ENCODE results near the gene ADAM10.

The ADAM10 gene

DNA sequence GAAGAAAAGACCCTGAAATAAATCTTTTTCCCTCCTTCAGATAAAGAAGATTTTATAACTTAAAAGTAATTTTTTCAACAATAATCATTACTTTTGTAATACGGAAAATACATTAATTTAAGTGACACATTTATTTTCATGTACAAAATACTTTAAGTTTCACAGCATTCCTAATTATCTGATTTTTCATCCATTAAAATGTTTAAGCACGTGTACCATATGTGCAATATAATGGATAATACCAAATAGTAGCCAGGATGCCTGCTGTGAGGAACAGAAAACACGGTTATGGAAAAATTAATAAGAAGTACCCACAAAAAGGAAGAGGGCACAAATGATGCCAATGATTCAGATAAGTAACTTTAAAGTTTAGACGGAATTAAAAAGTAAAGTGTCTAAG, 33.5 kb downstream of the ADAM10 start:
- DNase-seq (ENCODE audit: low spot score): no peak

DNA sequence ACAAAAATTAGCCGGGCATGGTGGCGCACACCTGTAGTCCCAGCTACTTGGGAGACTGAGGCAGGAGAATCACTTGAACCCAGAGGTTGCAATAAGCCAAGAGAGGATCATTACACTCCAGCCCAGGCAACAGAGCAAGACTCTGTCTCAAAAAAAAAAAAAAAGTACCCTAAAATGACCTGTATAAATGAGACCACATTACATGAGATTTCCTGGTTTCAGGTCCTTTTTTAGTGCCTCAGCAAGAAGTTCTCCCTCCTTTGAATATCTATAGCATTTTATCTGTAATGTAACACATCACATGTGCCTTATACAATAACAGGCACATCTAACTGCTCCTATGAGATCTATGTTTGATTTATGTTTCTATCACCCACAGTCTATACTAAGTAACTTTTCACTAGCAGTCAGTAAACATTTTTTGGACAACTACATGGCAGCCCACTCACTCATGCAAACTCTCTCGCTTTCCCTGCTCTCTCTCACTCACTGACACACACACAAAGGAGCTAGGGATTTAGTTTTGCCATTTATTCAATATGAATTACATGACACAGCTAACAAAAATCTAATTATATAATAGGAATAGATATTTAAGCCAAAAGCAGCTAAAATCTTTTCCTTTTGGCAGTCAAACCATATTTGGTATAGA, 34.1 kb downstream of the ADAM10 start:
- no peak for DNase-seq (ENCODE audit: low spot score)

DNA sequence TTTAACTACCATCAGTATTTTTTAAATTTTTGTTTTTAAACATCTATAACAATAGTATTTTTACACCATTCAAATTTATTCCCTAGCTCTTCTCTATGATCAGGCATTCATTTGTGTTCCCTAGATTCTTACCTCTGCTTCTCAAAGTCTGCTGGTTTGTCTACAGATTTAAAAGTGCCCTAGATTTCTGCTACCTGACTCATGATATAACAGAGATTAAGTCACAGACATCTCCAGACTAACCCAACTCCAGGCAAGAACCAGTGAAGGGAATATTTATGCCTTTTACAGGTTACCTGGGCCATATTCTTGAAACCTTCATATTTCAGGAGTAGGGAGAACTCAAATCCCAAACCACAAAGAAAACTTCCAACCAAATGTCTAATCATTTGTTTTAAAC, 38.8 kb downstream of the ADAM10 start:
- no peak for DNase-seq (ENCODE audit: low spot score)

DNA sequence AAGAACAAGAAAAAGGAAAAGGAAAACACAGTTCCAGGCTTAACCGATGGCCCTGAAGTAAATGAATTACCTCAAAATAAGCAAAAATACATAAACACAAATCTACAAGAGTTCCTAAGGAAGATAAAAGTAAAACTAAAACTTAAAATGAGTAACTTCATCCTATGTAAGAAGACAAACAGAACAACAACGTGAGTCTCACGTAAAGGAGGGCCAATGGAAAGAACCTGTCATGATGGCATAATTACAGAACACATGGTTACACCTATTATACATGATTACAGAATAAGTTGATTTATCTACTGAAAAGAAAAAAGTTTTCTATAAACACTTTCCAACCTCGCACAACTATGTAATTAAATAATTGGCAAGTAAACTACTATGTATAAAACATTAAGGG, 42.1 kb downstream of the ADAM10 start:
- DNase-seq (ENCODE audit: low spot score): no peak

DNA sequence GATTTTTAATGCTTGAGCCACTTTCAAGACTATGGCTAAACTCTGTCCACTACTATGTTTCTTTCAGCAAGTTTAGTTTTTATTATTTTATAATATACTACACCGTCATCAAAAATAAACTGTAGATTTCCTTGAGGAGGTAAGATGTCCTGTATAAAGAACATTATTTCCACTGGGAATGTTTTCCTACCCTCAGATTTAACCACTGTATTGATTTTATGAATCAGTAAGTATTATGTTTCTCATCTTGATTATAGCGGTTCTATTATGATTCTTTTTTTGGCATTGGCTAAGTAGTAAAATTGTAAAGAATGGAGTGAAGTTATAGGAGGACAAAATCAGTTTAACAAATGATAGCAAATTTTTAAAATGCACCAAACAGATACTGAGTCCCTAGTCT, 44.4 kb downstream of the ADAM10 start:
- no peak for DNase-seq (ENCODE audit: low spot score)

DNA sequence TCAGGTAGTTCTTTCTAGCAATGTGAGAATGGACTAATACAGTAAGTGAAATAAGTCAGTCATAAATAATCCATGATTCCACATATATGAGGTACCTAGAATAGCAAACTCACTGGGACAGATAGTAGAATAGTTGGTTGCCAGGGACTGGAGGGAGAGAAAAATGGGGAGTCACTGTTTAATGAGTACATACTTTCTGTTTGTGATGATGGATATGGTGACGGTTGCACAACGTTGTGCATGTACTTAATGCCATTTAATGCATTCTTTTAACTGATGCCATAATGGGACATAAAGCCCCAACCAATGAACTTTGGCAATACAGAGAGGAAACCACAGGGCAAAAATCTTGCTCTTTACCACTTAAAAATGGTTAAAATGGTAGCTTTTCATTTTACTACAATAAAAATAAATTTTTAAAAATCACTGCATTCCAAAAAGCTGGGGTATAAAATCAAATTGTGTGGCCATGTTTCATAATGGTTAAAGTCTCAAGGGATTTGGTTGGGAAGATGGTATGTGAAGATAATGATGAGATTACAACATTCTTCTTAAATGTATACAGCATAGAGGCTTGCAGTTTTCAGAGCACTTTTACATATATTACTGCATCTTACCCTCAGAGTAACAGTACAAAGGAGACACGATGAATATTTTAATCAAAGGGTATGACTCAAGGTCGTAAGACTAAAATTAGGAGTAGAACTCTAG, 45.2 kb downstream of the ADAM10 start:
- DNase-seq (ENCODE audit: low spot score): no peak

DNA sequence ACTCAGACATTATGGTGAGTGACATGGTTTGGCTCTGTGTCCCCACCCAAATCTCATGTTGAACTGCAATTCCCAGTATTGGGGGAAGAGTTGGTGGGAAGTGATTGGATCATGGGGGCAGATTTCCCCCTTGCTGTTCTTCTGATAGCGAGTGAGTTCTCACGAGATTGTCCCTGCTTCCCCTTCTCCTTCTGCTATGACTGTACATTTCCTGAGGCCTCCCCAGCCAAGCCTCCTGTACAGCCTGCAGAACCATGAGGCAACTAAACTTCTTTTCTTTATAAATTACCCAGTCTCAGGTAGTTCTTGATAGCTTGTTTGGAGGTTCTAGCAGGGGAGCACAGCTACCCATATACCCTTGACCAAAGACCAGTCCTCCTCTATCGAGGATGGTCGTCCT, 45.9 kb downstream of the ADAM10 start:
- no peak for DNase-seq (ENCODE audit: low spot score)

DNA sequence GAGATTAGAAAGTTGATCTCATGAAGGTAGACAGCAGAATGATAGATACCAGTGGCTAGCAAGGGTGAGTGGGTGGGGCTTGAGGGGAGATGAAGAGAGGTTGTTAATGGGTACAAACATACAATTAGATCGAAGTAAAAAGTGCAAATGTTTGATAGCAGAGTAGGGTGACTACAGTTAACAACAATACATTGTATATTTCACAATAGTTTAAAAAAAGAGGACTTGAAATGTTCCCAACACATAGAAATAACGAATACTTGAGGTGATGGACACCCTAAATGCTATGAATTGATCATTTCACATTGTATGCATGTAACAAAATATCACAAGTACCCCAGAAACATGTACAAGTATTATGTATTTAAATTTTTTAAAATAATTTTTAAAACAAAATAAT, 47.3 kb downstream of the ADAM10 start:
- no peak for DNase-seq (ENCODE audit: low spot score)

DNA sequence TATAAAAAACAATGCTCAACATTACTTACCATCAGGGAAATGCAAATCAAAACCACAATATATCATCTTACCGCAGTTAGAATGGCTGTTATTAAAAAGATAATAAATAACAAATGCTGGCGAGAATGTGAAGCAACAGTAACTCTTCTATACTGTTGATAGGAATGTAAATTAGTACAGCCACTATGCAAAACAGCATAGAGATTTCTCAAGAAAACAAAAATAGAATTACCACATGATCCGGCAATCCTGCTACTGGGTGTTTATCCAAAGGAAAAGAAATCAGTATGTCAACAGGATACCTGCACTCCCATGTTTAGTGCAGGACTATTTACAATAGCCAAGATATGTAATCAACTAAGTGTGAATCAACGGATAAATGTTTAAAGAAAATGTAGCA, 48.1 kb downstream of the ADAM10 start:
- no peak for DNase-seq (ENCODE audit: low spot score)

DNA sequence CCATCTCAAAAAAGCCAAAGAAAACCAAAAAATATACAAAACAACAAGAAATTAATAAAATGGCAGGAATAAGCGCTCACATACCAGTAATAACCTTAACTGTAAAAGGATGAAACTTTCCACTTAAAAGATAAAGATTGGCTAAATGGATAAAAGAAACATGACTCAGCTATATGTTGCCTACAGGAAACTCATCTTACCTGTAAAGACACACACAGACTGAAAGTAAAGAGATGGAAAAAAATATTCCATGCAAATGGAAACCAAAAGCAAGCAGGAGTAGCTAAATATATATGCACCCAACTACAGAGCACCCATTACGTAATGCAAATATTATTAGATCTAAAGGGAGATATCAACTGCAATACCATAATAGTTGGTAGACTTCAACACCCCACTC, 49.7 kb downstream of the ADAM10 start:
- no peak for DNase-seq (ENCODE audit: low spot score)

DNA sequence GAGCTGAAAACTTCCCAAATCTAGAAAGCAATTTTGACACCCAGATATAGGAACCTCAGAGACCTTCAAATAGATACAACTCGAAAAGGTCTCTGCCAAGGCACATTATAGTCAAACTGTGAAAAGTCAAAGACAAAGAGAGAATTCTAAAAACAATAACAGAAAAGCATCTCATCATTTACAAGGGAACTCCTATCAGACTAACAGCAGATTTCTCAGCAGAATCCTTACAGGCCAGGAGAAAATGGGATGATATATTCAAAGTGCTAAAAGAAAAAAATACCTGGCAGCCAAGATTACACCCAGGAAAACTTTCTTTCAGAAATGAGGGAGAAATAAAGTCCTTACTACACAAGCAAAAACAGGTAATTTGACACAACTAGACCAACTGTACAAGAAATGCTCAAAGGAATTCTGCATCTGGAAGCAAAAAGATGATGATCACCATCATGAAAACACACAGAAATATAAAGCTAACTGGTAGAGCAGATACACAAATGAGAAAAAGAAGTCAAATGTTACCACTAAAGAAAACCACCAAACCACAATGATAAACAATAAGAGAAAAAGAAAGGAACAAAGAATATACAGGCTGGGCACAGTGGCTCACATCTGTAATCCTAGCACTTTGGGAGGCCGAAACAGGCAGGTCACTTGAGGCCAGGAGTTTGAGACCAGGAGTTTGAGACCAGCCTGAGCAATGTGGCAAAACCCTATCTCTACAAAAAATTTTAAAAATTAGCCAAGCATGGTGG, 50.4 kb downstream of the ADAM10 start:
- DNase-seq (ENCODE audit: low spot score): no peak

DNA sequence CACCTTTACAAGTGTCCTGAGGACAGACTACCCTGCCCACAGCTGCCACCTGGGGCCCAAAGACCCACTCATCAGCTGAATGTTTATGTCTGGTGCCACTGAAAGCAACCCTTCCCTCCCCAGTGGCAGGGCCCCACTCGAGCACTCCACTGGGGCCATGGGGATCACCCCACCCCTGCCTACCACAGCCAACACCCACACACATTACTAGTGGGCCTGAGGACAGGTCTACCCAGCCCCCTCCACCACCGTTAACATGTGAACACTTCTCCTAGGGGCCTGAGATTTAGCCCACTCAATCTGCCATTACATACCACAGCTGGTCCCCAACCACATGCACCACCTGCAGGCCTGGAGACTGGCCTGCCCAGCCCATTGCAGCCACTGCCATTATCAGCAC, 52.3 kb downstream of the ADAM10 start:
- DNase-seq (ENCODE audit: low spot score): no peak

DNA sequence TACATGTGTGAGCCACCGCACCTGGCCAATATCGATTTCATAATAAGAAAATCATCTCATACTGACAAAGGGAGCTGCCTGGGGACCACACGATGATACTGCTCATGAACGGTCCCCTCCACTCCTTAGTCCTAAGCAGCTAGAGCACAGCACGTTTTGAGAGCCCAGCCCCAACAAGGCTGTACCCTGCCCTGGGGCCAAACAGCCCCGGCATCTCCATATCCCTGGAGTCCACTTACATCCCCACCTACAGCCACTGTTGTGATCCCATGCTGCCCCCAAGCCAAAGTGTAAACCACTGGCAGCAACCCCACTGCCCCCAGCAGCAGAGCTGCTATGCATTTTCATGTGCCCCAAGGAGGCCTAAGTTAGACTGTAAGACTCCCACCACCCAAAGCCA, 52.8 kb downstream of the ADAM10 start:
- DNase-seq (ENCODE audit: low spot score): no peak

DNA sequence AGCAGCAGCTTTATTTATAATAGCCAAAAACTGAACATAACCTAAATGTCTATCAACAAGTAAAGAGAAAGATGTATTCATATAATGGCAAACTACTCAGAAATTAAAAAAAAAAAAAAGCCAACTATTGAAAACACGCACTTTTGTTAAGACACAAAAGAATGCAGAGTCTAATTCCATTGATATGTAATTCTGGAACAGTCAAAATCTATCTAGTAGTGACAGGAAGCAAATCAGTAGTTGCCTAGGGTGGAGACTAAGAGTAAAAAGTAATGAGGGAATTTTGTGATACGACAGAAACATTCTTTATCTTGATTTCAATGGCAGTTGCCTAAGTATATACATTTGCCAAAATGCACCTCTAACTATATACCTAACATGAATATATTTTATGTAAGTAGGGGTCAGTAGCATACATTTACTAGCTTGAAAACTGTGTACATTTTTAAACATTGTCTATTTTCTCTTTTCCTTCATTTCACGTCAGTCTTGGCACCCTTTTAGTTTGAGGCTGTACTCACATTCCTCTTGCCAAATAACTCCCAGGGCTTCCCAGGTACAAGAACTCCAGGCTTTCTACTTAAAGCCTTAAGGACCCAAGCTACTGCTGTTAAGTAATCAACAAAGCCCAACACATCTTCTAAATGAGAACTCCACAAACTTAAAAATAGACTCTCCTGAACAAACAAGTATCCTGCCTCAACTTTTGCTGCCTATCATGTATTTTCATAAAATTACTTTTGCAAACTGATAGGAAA, 54.7 kb downstream of the ADAM10 start:
- DNase-seq (ENCODE audit: low spot score): peak; percentile 6

DNA sequence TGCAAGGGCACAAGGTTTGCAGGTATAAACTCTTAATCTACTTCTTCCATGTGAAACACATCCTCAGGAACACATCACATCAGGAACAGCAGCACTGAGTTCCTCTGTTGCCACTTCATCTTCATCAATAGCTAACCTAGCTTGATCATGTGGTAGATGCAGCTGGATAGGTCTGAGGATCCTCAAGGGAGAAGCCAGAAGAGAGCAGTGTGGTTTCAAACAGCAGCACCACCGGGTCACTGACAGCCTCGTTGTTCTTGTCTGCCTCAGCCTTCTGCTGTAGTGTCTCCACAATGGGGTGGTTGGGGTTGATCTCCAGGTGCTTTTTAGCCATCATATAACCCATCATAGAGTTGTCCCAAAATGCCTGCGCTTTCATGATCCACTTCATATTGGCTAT, 58.8 kb downstream of the ADAM10 start:
- DNase-seq (ENCODE audit: low spot score): no peak

DNA sequence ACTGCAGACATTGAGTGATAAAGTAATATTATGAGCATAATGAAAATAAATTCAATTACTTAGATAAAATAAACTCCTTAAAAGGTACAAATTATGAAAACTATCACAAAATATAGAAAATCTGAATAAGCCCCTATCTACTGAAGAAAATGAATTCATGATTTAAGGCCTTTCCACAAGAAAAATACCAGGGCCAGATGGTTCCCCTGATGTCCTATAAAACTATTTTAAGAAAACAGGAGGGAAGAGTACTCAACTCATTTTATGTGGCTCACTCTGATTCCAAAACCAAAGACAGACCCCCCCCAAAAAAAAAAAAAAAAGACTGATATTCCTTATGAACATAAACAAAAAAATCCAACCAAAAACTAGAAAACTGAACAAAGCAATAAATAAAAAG, 59.9 kb downstream of the ADAM10 start:
- DNase-seq (ENCODE audit: low spot score): no peak

DNA sequence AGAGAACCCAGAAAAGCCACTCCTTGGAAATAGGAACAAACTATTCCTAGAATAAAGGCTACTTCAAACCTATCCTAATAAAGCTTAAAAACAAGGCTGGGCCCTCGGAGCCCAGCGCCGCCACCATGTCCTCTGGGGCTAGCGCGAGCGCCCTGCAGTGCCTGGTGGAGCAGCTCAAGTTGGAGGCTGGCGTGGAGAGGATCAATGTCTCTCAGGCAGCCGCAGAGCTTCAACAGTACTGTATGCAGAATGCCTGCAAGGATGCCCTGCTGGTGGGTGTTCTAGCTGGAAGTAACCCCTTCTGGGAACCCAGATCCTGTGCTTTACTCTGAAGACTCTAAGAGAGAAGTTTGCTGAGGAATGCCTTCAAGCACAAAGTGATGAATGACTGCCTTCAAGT, 63.2 kb downstream of the ADAM10 start:
- DNase-seq (ENCODE audit: low spot score): peak; percentile 7

DNA sequence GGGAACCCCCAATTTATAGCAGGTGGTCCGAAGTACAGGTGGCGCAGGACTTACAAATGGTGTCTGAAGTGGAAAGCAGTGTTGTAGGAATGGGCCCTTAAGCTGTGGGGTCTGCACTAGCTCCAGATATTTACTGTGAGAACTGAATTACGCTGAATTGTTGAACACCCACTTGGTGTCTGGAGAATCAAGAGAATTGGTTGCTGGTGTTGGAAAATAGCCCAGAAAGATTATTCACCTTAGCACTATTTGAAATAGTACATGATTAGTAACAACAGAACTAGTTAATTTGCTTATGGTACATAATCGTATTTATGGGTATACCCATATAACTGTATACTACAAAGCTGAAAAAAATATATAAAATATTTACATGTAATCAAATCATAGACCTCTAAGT, 64.8 kb downstream of the ADAM10 start:
- DNase-seq (ENCODE audit: low spot score): no peak

DNA sequence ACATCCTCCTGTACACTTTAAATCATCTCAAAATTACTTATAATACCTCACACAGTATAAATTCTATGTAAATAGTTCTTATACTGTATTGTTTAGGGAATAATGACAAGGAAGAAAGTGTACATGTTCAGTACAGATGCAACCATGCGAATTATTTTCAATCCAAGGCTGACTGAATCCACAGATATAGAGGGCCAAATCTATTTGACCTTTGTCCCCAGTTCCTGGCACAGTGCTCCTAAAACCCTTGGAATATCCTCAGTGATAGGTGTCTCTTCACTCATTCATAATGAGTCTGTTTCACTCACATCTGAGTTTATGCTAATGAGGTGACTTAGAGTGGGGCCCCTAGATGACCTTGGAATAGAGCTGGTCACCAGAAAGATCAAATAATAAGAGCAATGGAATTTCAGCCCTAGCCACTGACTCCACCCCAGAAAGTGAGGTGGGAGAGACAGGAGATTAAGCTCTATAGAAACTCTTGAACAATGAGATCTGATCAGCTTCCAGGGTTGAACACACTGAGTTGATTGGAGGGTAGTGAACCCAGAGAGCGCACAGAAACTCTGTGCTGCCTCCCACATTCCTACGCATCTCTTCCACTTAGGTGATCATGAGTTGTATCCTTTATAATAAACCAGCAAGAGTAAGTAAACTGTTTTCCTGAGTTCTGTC, 65.3 kb downstream of the ADAM10 start:
- no peak for DNase-seq (ENCODE audit: low spot score)

DNA sequence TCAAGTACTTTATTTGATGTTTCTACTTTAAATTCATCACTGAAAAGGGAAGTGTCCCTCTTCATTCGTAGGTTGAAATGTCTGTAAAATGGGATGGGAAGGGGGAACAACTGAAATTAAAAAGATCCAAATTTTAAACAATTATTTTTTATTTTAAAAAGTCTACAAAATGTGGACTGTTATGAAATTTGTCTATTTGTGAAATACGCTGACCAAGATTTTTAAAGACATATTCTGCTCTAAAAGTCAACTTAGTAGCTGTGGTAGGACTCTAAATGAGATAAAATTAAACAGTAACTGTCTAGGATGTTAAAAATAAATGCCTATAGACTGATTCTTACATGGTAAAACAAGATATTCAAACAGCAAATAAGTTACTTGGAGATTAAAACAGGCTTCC, 67.3 kb downstream of the ADAM10 start:
- no peak for DNase-seq (ENCODE audit: low spot score)

DNA sequence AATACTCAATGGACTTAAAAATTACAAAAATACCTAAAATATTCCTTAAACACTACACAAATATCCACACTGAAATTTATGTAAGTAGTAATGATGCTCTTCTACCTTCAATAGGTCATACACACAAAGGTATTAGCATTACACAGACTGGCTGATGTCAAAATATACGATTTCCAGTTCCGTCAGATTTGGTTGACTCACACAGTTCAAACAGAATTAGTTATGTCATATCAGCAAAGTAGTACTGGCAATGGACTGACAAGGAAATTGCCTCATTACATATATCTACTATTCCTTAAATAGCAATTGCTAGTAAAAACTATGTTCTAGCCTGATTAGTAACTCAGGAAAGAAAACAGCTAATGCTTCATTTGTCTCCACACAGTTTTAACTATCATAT, 70.8 kb downstream of the ADAM10 start:
- no peak for DNase-seq (ENCODE audit: low spot score)

DNA sequence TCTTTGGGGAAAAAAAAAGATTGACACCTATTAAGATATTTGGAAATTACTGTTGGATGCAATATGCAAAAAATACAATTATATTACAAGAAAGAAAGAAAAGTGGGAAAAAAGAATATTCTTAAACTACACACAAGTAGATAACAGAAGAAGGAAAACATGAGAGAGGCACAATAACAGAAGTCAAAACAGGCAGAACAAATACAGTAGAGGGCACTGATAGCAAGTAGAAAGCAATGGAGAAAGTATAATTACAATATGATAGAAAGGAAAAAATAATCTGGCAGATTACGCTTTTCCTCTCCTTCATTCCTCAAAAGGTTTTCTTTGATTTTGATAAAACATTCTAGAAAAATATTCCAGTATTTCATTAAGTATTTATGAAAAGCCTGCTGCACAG, 72.1 kb downstream of the ADAM10 start:
- DNase-seq (ENCODE audit: low spot score): no peak
